HepG2 (cell line): ENCODE data around the gene SFTA2. TPM values are rescaled to one million over a fixed set of nuclear protein-coding genes. Genes with fewer than 3 reads are reported as not detected.

Experiments
- AGO1 ChIP-seq: fragments of 200-400 bp; formaldehyde crosslinking; IDR thresholded peaks from 2 replicates; pipeline ENCODE4 v1.6.1; 2017; ENCODE audit warnings: mild to moderate bottlenecking, low read depth, low read length, moderate library complexity; ENCODE audit not compliant: poor library complexity, severe bottlenecking
- ARNT ChIP-seq: fragments of 450-650 bp; IDR thresholded peaks from 2 replicates; pipeline ENCODE4 v1.6.1; 2017
- CBX2 ChIP-seq, 2 experiments: fragments of 200-600 bp in 1 of 2; sonication (generic); formaldehyde crosslinking in 1 of 2; IDR thresholded peaks; 2 replicates each; pipeline versions ENCODE4 v1.7.0 to v1.8.1; 2018 to 2022; ENCODE audit warnings: low read depth in 2 of 2, low read length in 1 of 2, mild to moderate bottlenecking in 1 of 2, missing genetic modification reagents in 1 of 2
- HMGXB3 ChIP-seq: sonication (generic); formaldehyde crosslinking; IDR thresholded peaks from 2 replicates; pipeline ENCODE4 v1.4.0; 2020; ENCODE audit warnings: missing genetic modification reagents, borderline replicate concordance
- IRX3 ChIP-seq: sonication (generic); formaldehyde crosslinking; IDR thresholded peaks from 2 replicates; pipeline ENCODE4 v1.8.1; 2023; ENCODE audit warnings: mild to moderate bottlenecking, low read depth, missing genetic modification reagents, borderline replicate concordance
- KLF9 ChIP-seq: IDR thresholded peaks from 2 replicates; pipeline ENCODE4 v1.6.1; 2016; ENCODE audit warnings: low read depth
- MEIS2 ChIP-seq: sonication (generic); formaldehyde crosslinking; IDR thresholded peaks from 2 replicates; pipeline ENCODE4 v1.9.0; 2021; ENCODE audit warnings: mild to moderate bottlenecking, missing genetic modification reagents
- MYC ChIP-seq: sonication (generic); formaldehyde crosslinking; IDR thresholded peaks from 2 replicates; pipeline ENCODE4 v1.9.0; 2021; ENCODE audit warnings: missing genetic modification reagents, borderline replicate concordance
- SAP130 ChIP-seq: IDR thresholded peaks from 2 replicates; pipeline ENCODE4 v1.6.1; 2016; ENCODE audit warnings: low read depth
- SCMH1 ChIP-seq: sonication (generic); formaldehyde crosslinking; IDR thresholded peaks from 2 replicates; pipeline ENCODE4 v1.9.0; 2021; ENCODE audit warnings: missing genetic modification reagents, mild to moderate bottlenecking, borderline replicate concordance
- SKIL ChIP-seq: sonication (generic); formaldehyde crosslinking; IDR thresholded peaks from 2 replicates; pipeline ENCODE4 v1.8.0; 2022; ENCODE audit warnings: missing genetic modification reagents, mild to moderate bottlenecking, moderate library complexity, borderline replicate concordance
- ZNF124 ChIP-seq: sonication (generic); formaldehyde crosslinking; IDR thresholded peaks from 2 replicates; pipeline ENCODE4 v1.4.0; 2020; ENCODE audit warnings: missing genetic modification reagents
- ZNF263 ChIP-seq: sonication (generic); formaldehyde crosslinking; IDR thresholded peaks from 2 replicates; pipeline ENCODE4 v1.4.0; 2020; ENCODE audit warnings: missing genetic modification reagents
- ZNF451 ChIP-seq: sonication (generic); formaldehyde crosslinking; IDR thresholded peaks from 2 replicates; pipeline ENCODE4 v1.5.0; 2020; ENCODE audit warnings: mild to moderate bottlenecking, missing genetic modification reagents
- ZNF580 ChIP-seq: IDR thresholded peaks from 2 replicates; pipeline ENCODE4 v1.6.1; 2016; ENCODE audit warnings: low read depth, borderline replicate concordance
- ZNF589 ChIP-seq: sonication (generic); formaldehyde crosslinking; conservative IDR thresholded peaks from 2 replicates; pipeline ENCODE4 v1.8.0; 2022; ENCODE audit warnings: mild to moderate bottlenecking, moderate library complexity, missing genetic modification reagents
- ZNF790 ChIP-seq: sonication (generic); formaldehyde crosslinking; IDR thresholded peaks from 2 replicates; pipeline ENCODE4 v1.8.0; 2022; ENCODE audit warnings: missing genetic modification reagents, mild to moderate bottlenecking, borderline replicate concordance
- polyA plus RNA-seq, 8 experiments: library from polyadenylated mRNA; depleted of rRNA in 3 of 8; stranded (reverse) in 7 of 8; unstranded in 1 of 8; fragments of >200 nt; fragmentation: Illumina TruSeq in 4 of 8; extraction: Trizol in 4 of 8; gene quantifications; 2 replicates each; pipeline versions ENCODE4 v1.2.1 to v1.2.3, GENCODE V29; 2011 to 2016; ENCODE audit warnings: low read depth in 4 of 8, missing spikeins in 1 of 8, mixed read lengths in 1 of 8; ENCODE audit not compliant: insufficient read depth in 1 of 8
- total RNA-seq, 5 experiments: library from RNA; depleted of rRNA; stranded (reverse); fragments of >200 nt; fragmentation: Illumina TruSeq; extraction: Trizol; gene quantifications; 2 replicates each; pipeline ENCODE4 v1.2.3, GENCODE V29; 2016; ENCODE audit warnings: low read depth in 1 of 5
- TF ChIP-seq, protein P1 (sequence below), 2 experiments: fragments of 450-650 bp in 1 of 2; sonication (generic) in 1 of 2; formaldehyde crosslinking; IDR thresholded peaks; 2 replicates each; pipeline versions ENCODE4 v1.5.0 to v1.8.0; 2020 to 2022; ENCODE audit warnings: mild to moderate bottlenecking in 1 of 2, missing genetic modification reagents in 1 of 2
- TF ChIP-seq, protein P2 (sequence below): sonication (generic); formaldehyde crosslinking; conservative IDR thresholded peaks from 2 replicates; pipeline ENCODE4 v1.8.1; 2023; ENCODE audit warnings: missing genetic modification reagents

SFTA2 gene
- total and polyA plus RNA-seq, 2 of the 13 experiments (the other 11 are each of a cell fraction or from before 2014, with no cell fraction given) = not detected

DNA sequence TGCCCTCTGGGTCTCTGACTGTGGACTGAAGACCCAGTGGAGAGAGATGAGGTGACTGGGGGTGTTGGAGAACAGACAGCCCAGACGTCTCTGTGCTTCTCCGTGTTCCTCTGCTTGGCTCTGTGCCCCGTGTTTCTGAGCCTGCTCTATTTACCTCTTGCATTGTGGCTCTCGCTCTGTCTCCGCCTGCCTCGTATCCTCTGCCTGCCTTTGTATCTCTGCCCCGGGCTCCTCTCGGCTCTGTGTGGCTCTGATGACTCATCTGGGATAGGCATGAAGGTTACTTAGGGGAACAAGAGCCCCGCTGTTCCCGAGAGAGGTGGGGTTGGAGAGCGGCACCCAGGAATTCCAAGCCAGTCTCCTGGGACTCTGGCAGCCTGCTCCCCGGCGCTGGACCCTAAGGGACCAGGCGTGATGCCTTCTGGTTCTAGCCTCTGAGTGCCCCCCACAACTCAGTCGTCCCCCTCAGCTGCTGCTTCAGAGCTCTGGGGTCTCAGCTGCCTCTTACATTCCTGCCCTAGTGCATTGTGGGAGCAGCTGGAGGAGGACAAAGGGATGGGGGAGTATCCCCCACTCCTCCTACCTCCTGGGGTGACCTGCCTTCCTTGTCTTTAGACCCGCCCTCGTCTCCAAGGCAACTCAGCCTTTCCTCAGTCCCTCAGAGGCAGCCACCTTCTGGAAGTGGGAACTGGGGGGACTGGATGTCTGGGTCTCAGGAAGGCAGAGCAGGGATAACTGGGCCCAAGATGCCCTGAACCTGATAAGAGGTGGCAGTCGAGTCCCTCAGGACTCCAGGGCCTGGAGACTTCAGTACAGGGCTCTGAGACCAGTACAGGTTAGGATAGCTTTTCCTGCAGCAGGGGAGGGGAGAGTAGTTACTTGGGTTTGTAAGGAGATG is 45.7 kb downstream of the SFTA2 start (continued):
- TF ChIP-seq ZNF790 (CRISPR knock-in tag) (0 out of 2 replicates have a peak, but pooled peaks have one; percentile 41), MYC (CRISPR knock-in tag) (peak; percentile 31), ZNF589 (no peak), KLF9 (CRISPR knock-in tag) (no peak), HMGXB3 (no peak), AGO1 (no peak), SAP130 (CRISPR knock-in tag) (peak; percentile 79), MEIS2 (CRISPR knock-in tag) (no peak), ZNF263 (CRISPR knock-in tag) (peak; percentile 33; the same call in 1 of the 2 replicates), ZNF451 (CRISPR knock-in tag) (no peak; the same call in 1 of the 2 replicates), SKIL (CRISPR knock-in tag) (no peak; the same call in 1 of the 2 replicates), ZNF580 (CRISPR knock-in tag) (no peak; the same call in 1 of the 2 replicates), CBX2 (IDR thresholded peaks at IDR 0.05; ENCODE audit: low read depth, low read length) (no peak), CBX2 (CRISPR knock-in tag; IDR thresholded peaks at IDR 0.05; ENCODE audit: low read depth) (no peak), ZNF124 (CRISPR knock-in tag) (no peak), SCMH1 (CRISPR knock-in tag) (no peak), IRX3 (CRISPR knock-in tag) (no peak), ARNT (no peak)
- TF ChIP-seq, protein P1, sequence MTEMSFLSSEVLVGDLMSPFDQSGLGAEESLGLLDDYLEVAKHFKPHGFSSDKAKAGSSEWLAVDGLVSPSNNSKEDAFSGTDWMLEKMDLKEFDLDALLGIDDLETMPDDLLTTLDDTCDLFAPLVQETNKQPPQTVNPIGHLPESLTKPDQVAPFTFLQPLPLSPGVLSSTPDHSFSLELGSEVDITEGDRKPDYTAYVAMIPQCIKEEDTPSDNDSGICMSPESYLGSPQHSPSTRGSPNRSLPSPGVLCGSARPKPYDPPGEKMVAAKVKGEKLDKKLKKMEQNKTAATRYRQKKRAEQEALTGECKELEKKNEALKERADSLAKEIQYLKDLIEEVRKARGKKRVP (CRISPR knock-in tag; IDR thresholded peaks at IDR 0.05) = no peak
- TF ChIP-seq, protein P2, sequence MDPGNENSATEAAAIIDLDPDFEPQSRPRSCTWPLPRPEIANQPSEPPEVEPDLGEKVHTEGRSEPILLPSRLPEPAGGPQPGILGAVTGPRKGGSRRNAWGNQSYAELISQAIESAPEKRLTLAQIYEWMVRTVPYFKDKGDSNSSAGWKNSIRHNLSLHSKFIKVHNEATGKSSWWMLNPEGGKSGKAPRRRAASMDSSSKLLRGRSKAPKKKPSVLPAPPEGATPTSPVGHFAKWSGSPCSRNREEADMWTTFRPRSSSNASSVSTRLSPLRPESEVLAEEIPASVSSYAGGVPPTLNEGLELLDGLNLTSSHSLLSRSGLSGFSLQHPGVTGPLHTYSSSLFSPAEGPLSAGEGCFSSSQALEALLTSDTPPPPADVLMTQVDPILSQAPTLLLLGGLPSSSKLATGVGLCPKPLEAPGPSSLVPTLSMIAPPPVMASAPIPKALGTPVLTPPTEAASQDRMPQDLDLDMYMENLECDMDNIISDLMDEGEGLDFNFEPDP (CRISPR knock-in tag) = no peak
